HEK293T (cell line): ENCODE results near the gene ANKRD7.

Experiments used
- ARNT ChIP-seq: fragments of 450-650 bp; IDR thresholded peaks from 2 replicates; pipeline ENCODE4 v1.6.1; 2017; ENCODE audit warnings: mild to moderate bottlenecking
- FOXK2 ChIP-seq: fragments of 450-650 bp; IDR thresholded peaks from 2 replicates; pipeline ENCODE4 v1.6.1; 2016; ENCODE audit warnings: mild to moderate bottlenecking
- NFRKB ChIP-seq: fragments of 450-650 bp; IDR thresholded peaks from 2 replicates; pipeline ENCODE4 v1.6.1; 2016; ENCODE audit warnings: mild to moderate bottlenecking, moderate library complexity
- SP1 ChIP-seq: fragments of 450-650 bp; IDR thresholded peaks from 2 replicates; pipeline ENCODE4 v1.6.1; 2017
- TARDBP ChIP-seq: fragments of 450-650 bp; IDR thresholded peaks from 2 replicates; pipeline ENCODE4 v1.6.1; 2016

DNA sequence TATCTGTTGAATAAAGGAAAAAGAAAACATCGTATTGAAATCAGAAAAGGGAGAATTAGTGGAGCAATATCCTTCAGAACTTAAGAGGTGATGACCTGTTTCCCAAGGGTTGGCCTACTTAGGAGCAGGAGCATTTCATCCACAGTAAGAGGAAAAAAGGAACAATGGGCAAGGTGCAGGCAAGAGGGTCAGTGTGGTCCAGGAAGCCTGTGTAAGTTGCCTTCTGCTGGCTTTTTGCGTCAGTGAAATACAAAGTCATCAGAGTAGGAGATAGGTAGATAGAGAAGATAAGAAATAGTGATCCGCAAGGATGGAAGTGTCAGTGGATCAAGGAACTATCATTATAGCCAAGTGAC is 5.4 kb upstream of the ANKRD7 start:
- TF ChIP-seq TARDBP (no peak), SP1 (no peak), NFRKB (no peak), ARNT (no peak), FOXK2 (no peak)
